ENCODE measurements around the gene TPSAB1. TPM values are rescaled to one million over a fixed set of nuclear protein-coding genes. Genes with fewer than 3 reads are reported as not detected.
"Not testable (repeated sequence)": the region's sequence is repeated elsewhere in the genome, so short reads cannot be mapped to it uniquely, and the experiment has no call there.

TPSAB1 gene
- polyA plus RNA-seq (ENCODE audit: insufficient read length in 12 of 12) = 1 to 10 TPM in 9 of 12 donors, under 1 TPM in 1, not detected in 2; 0.79 to 5.3 (median 1.7) TPM
- long read RNA-seq, donor 1, partial matches to known transcripts = 19 of 41 reads
- long read RNA-seq, donor 1, other reads (novel, unspliced or antisense) = 20 of 41 reads
- long read RNA-seq, donor 2 = 0 reads
- long read RNA-seq, donor 3 = 0 reads
- long read RNA-seq, donor 4, partial matches to known transcripts = 0 of 1 reads
- long read RNA-seq, donor 4, other reads (novel, unspliced or antisense) = 0 of 1 reads
- long read RNA-seq, donor 5, partial matches to known transcripts = 0 of 1 reads
- long read RNA-seq, donor 5, other reads (novel, unspliced or antisense) = 0 of 1 reads
- long read RNA-seq, donor 6 = 0 reads
- long read RNA-seq, donor 7, partial matches to known transcripts = 0 of 1 reads
- long read RNA-seq, donor 7, other reads (novel, unspliced or antisense) = 0 of 1 reads
- long read RNA-seq, donor 8 = 0 reads
- long read RNA-seq, donor 9, partial matches to known transcripts = 0 of 3 reads
- long read RNA-seq, donor 9, other reads (novel, unspliced or antisense) = 0 of 3 reads
- long read RNA-seq, donor 10, partial matches to known transcripts = 0 of 3 reads
- long read RNA-seq, donor 10, other reads (novel, unspliced or antisense) = 0 of 3 reads
- long read RNA-seq, donor 11 = 0 reads

DNA sequence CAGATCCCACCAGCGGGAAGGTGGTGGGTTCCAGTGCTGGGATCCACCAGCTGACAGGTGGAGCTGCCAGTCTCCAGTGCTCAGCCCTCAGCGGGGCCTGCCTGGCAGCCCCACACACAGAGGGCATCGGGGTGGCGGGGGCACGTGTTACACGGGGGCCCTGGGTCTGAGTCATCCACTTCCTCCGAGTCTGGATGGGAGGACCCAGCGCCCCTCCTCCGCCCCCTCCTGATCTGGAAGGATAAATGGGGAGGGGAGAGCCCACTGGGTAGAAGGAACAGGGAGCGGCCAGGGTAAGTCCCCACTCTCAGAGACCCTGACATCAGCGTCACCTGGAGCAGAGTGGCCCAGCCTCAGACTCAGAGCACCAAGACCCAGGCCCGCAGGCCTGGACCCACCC lies at the start of gene TPSAB1:
TSS of gene TPSAB1 (plus strand) at position 270 of the 400 bp plus-strand sequence. CDS start 234 bp downstream, outside the sequence.
- not testable (repeated sequence) for DNase-seq

DNA sequence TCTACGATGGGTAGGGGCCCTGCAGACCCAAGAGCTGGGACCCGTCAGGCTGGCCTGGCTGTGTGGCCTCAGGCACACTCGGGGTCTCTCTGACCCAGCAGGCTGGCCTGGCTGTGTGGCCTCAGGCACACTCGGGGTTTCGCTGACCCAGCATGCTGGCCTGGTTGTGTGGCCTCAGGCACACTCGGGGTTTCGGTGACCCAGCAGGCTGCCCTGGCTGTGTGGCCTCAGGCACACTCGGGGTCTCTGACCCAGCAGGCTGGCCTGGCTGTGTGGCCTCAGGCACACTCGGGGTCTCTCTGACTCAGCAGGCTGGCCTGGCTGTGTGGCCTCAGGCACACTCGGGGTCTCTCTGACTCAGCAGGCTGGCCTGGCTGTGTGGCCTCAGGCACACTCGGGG lies 49.7 kb upstream of the TPSAB1 start:
- DNase-seq = not testable (repeated sequence)

DNA sequence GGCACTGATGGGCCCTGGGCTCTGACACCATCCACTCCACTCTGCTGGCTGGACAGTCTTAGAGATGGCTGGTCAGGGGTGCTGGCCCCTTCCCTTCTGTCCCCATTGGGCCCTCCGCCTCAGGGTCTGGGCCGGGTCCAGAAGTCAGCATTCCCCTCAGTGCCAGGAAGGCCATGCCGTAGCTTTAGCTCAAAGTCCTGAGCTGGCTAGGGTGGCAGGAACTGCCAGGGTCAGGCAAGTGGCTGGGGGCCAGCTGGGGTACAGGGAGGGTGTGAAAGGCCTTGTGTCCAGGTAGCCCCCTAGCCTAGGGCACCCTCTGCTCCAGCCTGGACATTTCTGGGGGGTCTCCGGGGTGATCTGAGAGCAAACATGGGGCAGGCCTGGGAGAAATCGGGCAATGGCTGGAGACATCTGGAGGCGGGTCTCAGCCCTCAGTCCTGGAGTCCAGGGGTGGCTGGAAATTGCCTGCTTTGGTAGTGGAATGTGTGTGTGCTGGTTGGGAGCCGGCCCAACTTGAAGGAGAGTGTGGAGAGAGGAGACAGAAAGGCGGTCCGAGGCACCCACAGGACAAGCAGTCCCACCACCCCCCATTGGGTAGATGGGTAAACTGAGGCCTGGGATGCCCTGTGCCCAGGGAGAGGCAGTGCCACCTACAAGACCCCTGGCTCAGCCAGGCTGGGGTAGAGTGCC lies 48.0 kb upstream of the TPSAB1 start:
- no peak for DNase-seq

DNA sequence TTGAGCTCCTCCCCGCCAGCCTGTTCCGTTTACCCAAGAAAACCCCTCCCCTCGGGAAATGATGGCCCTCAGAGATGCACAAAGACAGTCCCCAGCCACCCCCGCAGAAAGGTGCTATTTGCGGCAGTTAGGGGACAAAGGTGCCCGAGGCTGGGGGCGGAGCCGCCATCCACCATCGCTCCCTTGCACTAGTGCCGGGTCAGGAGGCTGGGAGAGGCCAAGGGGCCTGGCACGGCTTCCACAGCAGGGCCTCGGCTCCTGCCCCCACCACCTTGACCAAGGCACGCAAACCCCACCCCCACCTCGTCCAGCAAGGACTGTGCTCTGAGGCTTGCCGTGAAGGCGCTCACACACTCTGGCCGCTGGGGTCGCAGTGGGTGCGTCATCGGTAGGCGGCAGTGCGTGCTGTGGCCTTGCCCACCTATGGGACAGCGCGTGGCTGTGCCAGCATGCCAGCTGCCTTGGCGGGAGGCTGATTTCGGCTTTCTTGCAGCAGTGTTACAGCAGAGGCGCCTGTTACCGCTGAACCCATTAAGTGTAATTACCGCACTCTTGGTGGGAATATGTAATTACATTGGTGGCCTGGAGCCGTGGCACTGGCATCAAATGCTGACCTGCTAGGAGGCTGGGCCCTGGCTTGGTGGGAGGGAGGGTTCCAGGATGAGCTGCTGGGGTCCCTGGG lies 47.2 kb upstream of the TPSAB1 start:
- DNase-seq = no peak

DNA sequence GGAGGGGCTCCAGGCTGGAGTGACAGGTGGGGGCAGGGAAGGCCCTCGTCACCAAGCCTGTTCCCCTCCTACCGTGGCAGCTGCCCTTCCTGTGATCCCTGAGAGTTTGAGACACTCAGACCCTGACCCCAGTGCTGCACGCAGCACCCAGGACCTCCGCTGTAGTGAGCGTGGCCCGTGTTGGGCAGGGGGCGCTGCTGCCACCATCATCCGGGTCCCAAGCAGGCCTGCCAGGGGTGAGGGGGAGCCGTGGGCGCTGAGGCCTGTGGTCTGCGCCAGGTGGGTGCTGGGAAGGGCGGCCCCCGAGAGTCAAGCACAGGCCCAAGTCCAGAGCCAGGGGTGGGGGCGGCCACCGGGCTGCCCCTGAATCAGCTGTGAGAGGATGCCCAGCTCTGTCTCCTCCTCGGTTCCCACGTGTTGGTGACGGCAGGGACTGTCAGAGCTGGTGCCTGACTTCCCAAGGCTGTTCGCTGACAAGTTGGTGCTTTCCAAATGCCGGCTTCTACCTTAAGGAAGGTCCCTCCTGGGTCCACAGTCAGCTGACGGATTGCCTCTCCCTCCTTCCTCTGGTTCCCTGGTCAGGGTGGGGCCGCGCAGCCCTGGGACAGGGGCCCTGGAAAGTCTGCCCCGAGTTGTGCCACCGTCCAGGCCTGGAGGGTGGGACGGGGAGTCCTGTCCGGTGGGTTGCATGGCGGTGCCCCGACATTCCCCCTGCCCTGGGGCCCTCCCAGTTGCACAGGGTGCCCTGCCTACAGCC lies 46.5 kb upstream of the TPSAB1 start:
- DNase-seq = no peak

DNA sequence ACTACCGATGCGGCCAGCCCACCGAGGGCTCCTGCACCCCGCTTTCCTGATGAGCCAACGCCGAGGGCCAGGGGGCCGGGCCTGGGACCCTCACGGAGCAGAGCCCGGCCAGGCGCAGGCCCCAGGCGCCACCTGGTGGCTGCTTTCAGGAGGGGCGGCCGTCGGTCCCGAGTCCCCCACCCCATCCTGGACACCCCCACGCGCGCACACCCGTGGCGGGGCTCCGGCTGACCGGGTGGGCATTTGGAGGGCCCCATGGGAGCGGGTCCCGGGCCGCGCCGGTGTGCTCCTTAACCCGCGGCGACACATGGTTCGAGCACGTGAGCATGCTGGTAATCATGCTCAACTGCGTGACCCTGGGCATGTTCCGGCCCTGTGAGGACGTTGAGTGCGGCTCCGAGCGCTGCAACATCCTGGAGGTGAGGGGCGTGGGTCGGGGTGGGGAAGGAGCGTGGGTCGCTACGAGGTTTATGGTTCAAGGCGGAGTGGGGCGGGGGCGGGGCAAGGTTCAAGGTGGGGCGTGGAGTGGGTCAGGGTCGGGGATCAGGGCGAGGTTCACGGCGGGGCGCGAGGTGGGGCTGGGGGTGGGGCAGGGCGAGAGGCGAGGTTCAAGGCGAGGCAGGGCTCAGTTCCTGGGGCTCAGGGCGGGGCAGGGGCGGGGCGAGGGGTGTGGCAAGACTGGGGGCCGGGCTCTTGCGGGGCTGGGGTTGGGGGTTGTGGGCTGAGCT lies 45.7 kb upstream of the TPSAB1 start:
- DNase-seq = peak; percentile 3

DNA sequence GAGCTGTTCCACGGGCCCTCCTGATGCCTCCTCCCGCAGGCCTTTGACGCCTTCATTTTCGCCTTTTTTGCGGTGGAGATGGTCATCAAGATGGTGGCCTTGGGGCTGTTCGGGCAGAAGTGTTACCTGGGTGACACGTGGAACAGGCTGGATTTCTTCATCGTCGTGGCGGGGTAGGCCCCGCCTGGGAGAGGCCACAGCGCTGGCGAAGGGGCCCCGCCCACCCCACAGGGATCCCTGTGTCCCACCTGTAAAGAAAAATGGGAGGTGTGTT lies 45.2 kb upstream of the TPSAB1 start:
- DNase-seq = no peak

DNA sequence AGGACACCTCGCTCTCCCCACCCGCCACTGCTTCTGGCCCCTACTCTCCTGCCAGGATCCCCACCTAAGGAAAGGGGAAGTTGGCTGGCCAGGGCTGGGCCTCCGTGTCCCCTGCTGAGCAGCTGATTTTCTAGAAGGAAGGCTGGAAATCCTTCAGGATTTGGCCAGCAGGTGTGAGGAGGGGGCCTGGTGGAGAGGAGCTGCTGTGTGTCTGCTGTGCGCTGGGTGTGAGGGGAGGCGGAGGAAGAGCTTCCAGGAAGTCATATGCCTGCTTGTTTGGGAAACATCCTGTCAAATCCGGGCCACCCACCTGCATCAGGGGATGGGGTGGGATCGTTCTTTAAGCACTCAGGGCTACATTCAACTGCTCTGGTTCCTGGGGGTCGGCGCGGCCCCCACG lies 44.0 kb upstream of the TPSAB1 start:
- no peak for DNase-seq

DNA sequence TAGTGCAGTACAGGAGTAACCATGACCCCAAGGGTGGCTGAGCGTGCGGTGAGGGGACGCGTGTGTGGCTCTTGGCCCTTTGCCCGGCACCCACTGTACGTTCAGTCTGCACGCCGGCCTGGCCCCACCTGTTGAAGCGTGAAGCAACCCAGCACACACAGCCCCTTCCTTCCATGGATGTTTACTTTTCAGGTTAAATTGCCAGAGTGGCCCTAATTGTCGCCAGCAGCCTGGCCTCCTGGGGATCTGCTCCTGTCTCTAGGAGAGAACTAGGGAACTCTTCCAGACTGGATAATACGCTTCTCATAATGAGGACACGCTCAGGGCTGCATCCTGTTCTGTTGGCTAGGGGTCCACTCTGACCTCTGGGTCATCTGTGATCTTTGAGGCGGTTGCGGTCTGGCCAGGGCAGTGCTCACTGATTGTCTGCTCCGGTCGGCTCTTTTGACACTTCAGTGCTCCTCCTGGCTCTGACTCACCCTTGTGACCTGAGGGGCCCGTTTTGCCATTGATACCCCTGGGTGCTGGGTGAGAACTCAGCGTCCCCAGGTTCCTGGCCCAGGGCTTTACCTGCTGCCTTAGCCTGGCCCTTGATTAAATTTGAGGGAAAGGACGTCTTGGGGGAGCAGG lies 43.2 kb upstream of the TPSAB1 start:
- DNase-seq = no peak

DNA sequence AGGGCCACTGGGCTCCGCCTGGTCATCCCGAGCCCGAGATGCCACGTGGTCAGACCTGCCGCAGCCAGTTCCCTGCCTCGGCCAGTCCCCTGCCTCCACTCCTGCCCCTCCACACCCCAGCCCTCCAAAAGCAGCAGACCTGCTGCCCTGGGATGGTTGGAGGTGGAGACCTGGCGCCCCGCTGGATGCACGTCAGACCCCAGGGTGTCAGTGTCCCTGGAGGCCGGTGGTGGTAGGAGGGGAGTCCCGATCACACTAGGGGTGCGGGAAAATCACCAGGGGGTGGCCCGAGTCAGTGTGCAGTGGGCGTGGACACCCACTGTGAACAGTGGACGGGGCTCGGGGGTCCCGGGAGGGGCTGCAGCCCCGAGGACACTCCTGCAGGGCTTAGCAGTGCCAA lies 42.3 kb upstream of the TPSAB1 start:
- DNase-seq = no peak

DNA sequence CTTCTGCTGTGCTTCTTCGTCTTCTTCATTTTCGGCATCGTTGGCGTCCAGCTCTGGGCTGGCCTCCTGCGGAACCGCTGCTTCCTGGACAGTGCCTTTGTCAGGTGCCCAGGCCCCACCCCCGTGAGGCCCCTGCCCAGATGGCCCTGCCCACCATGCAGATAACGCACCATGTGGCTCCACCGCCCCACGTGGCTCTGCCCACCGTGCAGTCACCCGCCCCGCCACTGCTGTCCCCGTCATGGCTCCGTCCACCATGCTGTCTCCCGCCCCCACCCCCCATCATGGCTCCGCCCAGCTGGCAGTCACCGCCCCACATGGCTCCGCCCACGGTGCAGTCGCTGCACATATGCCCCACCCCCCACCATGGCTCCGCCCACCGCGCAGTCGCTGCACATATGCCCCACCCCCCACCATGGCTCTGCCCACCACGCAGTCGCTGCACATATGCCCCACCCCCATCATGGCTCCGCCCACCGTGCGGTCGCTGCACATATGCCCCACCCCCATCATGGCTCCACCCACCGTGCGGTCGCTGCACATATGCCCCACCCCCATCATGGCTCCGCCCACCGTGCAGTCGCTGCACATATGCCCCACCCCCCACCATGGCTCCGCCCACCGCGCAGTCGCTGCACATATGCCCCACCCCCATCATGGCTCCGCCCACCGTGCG lies 41.7 kb upstream of the TPSAB1 start:
- DNase-seq = not testable (repeated sequence)

DNA sequence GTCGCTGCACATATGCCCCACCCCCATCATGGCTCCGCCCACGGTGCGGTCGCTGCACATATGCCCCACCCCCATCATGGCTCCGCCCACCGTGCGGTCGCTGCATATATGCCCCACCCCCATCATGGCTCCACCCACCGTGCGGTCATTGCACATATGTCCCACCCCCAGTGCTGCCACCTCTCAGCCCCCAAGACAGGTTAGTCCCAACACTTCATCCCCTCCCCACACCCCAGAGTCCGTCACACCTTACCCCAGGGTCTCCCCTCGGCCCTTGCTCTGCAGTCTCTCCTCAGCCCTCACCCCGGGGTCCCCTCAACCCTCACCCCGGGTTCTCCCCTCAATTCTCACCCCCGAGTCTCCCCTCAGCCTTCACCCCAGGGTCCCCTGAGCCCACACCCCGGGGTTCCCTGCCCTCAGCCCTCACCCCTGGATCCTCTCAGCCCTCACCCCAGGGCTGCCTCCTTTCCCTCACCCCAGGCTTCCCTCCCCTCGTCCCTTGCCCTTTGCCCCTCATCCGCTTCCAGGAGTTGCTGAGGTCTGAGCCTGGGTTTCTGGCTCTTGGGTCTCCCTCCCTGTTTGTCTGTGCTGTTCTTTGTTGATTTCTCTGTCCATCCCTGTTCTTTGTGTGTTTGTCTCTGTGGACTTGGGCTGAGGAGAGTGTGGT lies 41.0 kb upstream of the TPSAB1 start:
- no peak for DNase-seq

DNA sequence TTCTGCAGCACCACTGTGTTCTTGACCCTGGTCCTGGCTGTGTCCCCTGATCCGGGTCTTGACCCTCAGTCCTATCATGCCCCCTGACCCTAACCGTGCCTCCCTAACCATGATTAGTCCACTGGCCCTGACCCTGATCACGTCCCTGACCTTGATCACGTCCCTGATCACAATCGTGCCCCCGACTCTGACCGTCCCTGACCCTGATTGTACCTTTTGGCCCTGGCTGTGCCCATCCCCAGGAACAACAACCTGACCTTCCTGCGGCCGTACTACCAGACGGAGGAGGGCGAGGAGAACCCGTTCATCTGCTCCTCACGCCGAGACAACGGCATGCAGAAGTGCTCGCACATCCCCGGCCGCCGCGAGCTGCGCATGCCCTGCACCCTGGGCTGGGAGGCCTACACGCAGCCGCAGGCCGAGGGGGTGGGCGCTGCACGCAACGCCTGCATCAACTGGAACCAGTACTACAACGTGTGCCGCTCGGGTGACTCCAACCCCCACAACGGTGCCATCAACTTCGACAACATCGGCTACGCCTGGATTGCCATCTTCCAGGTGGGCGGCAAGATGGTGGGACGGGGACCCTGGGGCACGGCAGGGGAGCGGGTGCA lies 40.4 kb upstream of the TPSAB1 start:
- DNase-seq = no peak

DNA sequence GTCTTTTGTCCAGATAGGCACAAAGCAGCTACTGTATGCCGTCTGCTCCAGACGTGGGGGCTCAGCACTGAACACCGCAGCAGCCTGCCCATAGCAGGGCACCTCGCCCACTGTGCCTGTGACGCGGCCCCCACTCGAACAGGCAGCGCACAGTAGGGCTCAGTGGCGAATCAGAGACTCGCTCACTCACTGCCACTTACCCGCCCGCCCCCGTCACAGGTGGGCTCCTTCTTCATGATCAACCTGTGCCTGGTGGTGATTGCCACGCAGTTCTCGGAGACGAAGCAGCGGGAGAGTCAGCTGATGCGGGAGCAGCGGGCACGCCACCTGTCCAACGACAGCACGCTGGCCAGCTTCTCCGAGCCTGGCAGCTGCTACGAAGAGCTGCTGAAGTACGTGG lies 39.1 kb upstream of the TPSAB1 start:
- DNase-seq = no peak

DNA sequence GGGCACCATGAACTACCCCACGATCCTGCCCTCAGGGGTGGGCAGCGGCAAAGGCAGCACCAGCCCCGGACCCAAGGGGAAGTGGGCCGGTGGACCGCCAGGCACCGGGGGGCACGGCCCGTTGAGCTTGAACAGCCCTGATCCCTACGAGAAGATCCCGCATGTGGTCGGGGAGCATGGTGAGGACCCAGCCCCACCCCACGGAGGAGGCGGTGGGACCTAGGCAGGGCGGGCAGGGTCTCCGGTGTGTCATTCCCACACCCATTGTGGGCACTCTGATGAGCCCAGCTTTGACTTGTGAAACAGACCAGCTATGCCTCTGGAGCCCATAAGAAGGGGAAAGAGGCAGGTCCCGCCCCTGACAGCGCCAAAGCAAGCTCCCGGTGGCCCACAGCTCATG lies 38.2 kb upstream of the TPSAB1 start:
- no peak for DNase-seq

DNA sequence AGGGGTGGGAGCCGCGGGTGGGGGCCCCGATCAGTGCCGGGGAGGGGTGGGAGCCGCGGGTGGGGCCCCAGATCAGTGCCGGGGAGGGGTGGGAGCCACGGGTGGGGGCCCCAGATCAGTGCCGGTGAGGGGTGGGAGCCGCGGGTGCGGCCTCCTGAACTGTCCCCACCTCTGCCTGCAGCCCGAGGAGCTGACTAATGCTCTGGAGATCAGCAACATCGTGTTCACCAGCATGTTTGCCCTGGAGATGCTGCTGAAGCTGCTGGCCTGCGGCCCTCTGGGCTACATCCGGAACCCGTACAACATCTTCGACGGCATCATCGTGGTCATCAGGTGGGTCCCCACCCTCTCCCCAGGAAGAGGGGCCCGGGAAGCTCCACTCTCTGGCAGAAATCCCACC lies 35.6 kb upstream of the TPSAB1 start:
- DNase-seq = no peak

DNA sequence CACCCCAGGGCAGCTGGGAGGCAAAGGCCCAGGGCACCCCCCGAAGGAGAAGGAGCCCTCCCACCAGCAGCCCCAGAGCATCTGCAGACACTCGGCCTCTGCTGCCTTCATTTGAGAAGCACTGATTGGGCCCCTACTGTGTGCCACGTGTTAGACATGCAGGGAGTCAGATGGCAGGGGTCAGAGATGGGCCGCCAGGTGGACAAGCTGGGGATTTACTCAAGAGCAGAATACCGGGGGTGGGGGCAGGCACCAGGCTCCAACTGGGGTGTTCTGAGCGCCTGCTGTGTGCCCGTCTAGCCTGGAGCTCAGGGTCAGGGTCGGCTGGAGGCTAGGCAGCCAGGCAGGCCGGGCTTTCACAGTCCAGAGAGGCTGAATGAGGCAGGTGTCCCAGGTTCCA lies 34.2 kb upstream of the TPSAB1 start:
- no peak for DNase-seq

DNA sequence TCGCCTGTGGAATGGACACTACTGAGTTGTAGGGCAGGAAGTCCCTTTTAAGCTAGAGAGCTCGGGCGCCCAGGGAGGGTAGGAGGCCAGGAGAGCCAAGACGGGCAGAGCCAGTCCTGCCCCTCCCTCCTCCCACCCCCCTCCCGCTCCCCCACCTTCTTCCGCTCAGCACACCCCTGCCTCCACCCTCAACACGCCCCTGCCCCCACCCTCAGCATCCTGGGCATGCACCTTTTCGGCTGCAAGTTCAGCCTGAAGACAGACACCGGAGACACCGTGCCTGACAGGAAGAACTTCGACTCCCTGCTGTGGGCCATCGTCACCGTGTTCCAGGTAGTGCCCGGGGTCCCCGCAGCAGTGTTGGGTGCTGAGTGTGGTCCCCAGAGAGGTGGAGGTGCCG lies 33.7 kb upstream of the TPSAB1 start:
- no peak for DNase-seq

Measured in muscle of arm (tissue), 14 donors.